Adrenal gland (tissue), 12 donors: ENCODE results near the gene LGMN. TPM values are rescaled to one million over a fixed set of nuclear protein-coding genes. Genes with fewer than 3 reads are reported as not detected.
A peak's percentile ranks its signal among the peaks of the same experiment; 100 is the strongest.

Experiments used
- DNase-seq, 7 donors: peaks; one replicate each; pipeline ENCODE4 v3.0.0-alpha.2; 2019 to 2020
- H3K27ac ChIP-seq, 5 donors: fragments of 200-600 bp; sonication (generic) in 4 of 5; 1 replicate in 3 of 5; 2 replicates in 2 of 5; pipeline versions ENCODE4 v1.5.1 to v1.8.0; 2016 to 2020; ENCODE audit warnings: mild to moderate bottlenecking in 1 of 5
- H3K27me3 ChIP-seq: fragments of 200-600 bp; 2 replicates; pipeline ENCODE4 v1.8.0; 2021
- H3K36me3 ChIP-seq, 2 donors: fragments of 200-600 bp; replicated peaks in 1 of 2; 1 replicate in 1 of 2; 2 replicates in 1 of 2; pipeline versions ENCODE4 v1.5.1 to v1.8.0; 2018 to 2022
- H3K4me1 ChIP-seq, 2 donors: fragments of 200-600 bp; replicated peaks in 1 of 2; 1 replicate in 1 of 2; 2 replicates in 1 of 2; pipeline versions ENCODE4 v1.5.1 to v1.8.0; 2018 to 2021
- H3K4me3 ChIP-seq, 4 donors: fragments of 200-600 bp; sonication (generic) in 3 of 4; one replicate each; pipeline ENCODE4 v1.5.1; 2016 to 2018
- H3K9me3 ChIP-seq, 3 donors: fragments of 200-600 bp; sonication (generic) in 1 of 3; replicated peaks in 1 of 3; 1 replicate in 2 of 3; 2 replicates in 1 of 3; pipeline versions ENCODE4 v1.5.1 to v1.8.0; 2016 to 2021
- POLR2A ChIP-seq, 2 donors: fragments of 450-650 bp; IDR thresholded peaks; one replicate each; pipeline ENCODE4 v1.6.1; 2017; ENCODE audit warnings: antibody characterized with exemption in 2 of 2, mild to moderate bottlenecking in 2 of 2, moderate library complexity in 1 of 2
- WGBS, 4 donors: extraction: QIAGEN DNeasy Blood & Tissue Kit in 2 of 4; methylation state at CpG; one replicate each; pipeline versions ENCODE4 v1.1.5 to v1.1.7; 2013 to 2017; 5-methylcytosine and 5-hydroxymethylcytosine counted together
- intact Hi-C, 2 donors: fragments of 100-400 bp; cut with DNase I; formaldehyde crosslinking; loops; one replicate each; pipeline versions ENCODE4 v1.14.1 to v1.15.0; 2022 to 2023
- polyA plus RNA-seq, 3 donors: library from polyadenylated mRNA; stranded (reverse); fragments of 200-250 nt in 2 of 3; fragments of 350-450 nt in 1 of 3; fragmentation: Illumina TruSeq in 1 of 3; extraction: RNeasy Lipid Tissue Mini Kit (QIAGEN cat#74804) in 1 of 3; gene quantifications; one replicate each; pipeline ENCODE4 v1.2.3, GENCODE V29; 2013 to 2014
- total RNA-seq, 9 donors: library from RNA; depleted of rRNA in 4 of 9; stranded (reverse); fragments of >200 nt in 4 of 9; fragments of 120-200 nt in 1 of 9; fragmentation: NEBNext Ultra II Directional in 1 of 9; extraction: Animal tissue kit (Norgen Biotek cat#: 25700) in 1 of 9; gene quantifications; one replicate each; pipeline versions ENCODE4 v1.1.0 to v1.2.4, GENCODE V29; 2013 to 2023
- TF ChIP-seq, protein P1 (sequence below), 6 experiments: fragments of 450-650 bp in 4 of 6; fragments of 200-600 bp in 2 of 6; sonication (generic) in 1 of 6; IDR thresholded peaks; 1 replicate in 5 of 6; 2 replicates in 1 of 6; pipeline versions ENCODE4 v1.5.1 to v1.8.0; 2016 to 2021; ENCODE audit warnings: antibody characterized with exemption in 6 of 6, mild to moderate bottlenecking in 2 of 6, moderate library complexity in 1 of 6
- donor health status: healthy with polysubstance abuse.
- donor health status: Bipolar disorder and iron deficiency.
- donor health status: DM: yes; HTN: yes; CAD: no.
- donor health status: DM: no; HTN: no; CAD: no.
- donor health status: DM: no; HTN: no; CAD: no.
- donor health status: DM: yes; HTN: yes; CAD: no.

LGMN gene
- total and polyA plus RNA-seq, 12 donors: 66.6 to 153 (median 117) TPM

DNA sequence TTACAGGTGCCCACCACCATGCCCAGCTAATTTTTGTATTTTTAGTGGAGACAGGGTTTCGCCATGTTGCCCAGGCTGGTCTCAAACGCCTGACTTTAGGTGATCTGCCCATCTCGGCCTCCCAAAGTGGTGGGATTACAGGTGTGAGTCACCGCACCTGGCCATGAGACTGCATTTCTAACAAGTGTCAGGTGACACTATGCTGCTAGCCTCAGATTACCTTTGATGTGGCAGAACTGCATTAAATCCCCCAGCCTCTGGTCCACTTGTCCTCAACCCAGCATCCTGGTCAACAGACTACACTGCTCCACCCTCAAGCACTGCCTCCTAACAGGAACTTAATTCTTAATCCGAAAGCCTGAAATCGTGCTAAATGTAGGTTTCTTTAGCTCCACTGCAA lies 13.1 kb downstream of the LGMN start:
- Histone ChIP-seq H3K36me3 (peaks cover 0 to 11% of the 10 kb centered on the region in 2 donors), H3K27me3 (no peaks in the 10 kb centered on the region), H3K4me3 (no peak overlapping the region), H3K4me1 (peaks cover 13% of the 10 kb centered on the region in 2 donors), H3K27ac (no peak overlapping the region), H3K9me3 (no peaks in the 10 kb centered on the region)
- intact Hi-C loops: no loop called here
- TF ChIP-seq, protein P1, sequence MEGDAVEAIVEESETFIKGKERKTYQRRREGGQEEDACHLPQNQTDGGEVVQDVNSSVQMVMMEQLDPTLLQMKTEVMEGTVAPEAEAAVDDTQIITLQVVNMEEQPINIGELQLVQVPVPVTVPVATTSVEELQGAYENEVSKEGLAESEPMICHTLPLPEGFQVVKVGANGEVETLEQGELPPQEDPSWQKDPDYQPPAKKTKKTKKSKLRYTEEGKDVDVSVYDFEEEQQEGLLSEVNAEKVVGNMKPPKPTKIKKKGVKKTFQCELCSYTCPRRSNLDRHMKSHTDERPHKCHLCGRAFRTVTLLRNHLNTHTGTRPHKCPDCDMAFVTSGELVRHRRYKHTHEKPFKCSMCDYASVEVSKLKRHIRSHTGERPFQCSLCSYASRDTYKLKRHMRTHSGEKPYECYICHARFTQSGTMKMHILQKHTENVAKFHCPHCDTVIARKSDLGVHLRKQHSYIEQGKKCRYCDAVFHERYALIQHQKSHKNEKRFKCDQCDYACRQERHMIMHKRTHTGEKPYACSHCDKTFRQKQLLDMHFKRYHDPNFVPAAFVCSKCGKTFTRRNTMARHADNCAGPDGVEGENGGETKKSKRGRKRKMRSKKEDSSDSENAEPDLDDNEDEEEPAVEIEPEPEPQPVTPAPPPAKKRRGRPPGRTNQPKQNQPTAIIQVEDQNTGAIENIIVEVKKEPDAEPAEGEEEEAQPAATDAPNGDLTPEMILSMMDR (IDR thresholded peaks at IDR 0.05): no peak
- no peak for TF ChIP-seq POLR2A (IDR thresholded peaks at IDR 0.05)
- 94% methylated on average over 6 of the region's 6 CpGs for WGBS, 4 donors
- no peak for DNase-seq

DNA sequence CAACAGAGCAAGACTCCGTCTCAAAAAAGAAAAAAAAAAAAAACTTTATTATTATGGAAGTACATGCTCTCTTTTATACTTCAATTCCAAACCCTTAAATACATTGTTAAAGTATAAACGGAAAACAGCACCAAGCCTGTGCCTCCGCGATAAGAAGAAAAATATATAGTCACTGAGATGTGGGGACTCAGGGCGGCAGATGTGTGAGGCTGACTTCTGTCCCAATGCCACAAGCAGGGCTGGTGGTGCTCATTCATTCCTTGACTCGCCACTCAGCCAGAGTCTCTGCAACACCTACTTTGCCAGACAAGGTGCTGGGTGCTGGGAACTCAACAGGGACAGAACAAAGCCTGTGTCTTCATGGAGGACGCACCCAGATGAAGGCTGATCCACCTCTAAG lies 13.8 kb downstream of the LGMN start:
- intact Hi-C loops: no loop called here
- H3K27me3 ChIP-seq: no peaks in the 10 kb centered on the region
- peaks cover 0 to 8% of the 10 kb centered on the region in 2 donors for H3K36me3 ChIP-seq
- TF ChIP-seq, protein P1 (IDR thresholded peaks at IDR 0.05): no peak
- TF ChIP-seq POLR2A (IDR thresholded peaks at IDR 0.05): no peak
- 92 to 97% (median 96%) methylated on average over 7 of the region's 7 CpGs for WGBS, 4 donors
- peaks cover 13% of the 10 kb centered on the region in 2 donors for H3K4me1 ChIP-seq
- DNase-seq: no peak
- H3K4me3 ChIP-seq: no peak overlapping the region
- no peaks in the 10 kb centered on the region for H3K9me3 ChIP-seq
- H3K27ac ChIP-seq: no peak overlapping the region

DNA sequence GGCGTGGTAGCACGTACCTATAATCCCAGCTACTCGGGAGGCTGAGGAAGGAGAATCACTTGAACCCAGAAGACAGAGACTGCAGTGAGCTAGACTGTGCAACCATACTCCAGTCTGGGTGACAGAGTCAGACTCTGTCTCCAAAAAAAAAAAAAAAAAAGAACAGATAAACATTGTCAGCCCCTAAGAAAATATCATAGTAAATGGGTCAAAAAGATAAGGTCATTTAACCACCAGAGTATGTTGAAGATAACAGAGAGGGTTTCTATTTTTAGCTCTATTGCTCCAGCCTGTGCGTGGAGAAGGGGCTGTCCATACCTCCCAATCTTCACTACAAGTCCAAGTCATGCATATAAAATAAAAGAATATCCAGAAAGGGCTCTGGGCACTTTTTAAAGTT lies 15.4 kb downstream of the LGMN start:
- WGBS, 4 donors: 61 to 71% (median 64%) methylated on average over 4 of the region's 4 CpGs
- Histone ChIP-seq H3K9me3 (no peaks in the 10 kb centered on the region), H3K27ac (no peak overlapping the region), H3K4me3 (no peak overlapping the region), H3K36me3 (peaks cover 0 to 8% of the 10 kb centered on the region in 2 donors), H3K4me1 (peaks cover 13% of the 10 kb centered on the region in 2 donors), H3K27me3 (no peaks in the 10 kb centered on the region)
- intact Hi-C loops: no loop called here
- no peak for TF ChIP-seq POLR2A (IDR thresholded peaks at IDR 0.05)
- TF ChIP-seq, protein P1 (IDR thresholded peaks at IDR 0.05): no peak
- peak in 2 of 7 donors; percentile 17 to 24 for DNase-seq

DNA sequence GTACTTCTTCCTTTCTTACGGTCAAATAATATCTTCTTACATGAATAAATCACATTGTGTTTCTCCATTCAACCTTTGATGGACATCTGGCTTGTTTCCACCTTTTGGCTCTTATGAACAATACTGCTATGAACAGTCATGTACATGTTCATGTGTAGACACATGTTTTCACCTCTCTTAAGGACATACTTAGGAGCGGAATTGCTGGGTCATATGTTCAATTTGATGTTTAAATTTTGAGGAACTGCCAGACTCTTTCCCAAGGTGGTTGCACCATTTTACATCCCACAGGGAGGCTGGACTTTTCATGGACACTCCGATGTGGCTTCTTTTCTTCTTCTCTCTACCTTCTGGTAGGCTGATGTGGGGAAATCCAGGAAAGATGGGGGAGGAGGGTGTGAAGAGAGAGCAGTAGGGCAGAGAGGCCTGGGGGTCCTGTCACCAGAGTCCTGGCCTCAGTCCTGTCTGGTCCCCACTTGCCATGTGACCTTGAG lies 16.8 kb downstream of the LGMN start:
- H3K4me3 ChIP-seq: no peak overlapping the region
- no peaks in the 10 kb centered on the region for H3K27me3 ChIP-seq
- peaks cover 0 to 8% of the 10 kb centered on the region in 2 donors for H3K36me3 ChIP-seq
- no peak overlapping the region for H3K27ac ChIP-seq
- no peaks in the 10 kb centered on the region for H3K9me3 ChIP-seq
- H3K4me1 ChIP-seq: peaks cover 13 to 14% of the 10 kb centered on the region in 2 donors
- TF ChIP-seq POLR2A (IDR thresholded peaks at IDR 0.05): no peak
- TF ChIP-seq, protein P1 (IDR thresholded peaks at IDR 0.05): no peak
- DNase-seq: peak in 1 of 7 donors; percentile 1
- WGBS, 4 donors: 94 to 99% (median 96%) methylated on average over 3 of the region's 3 CpGs
- intact Hi-C loops: no loop called here
